NCI-H2196 (cell line): ENCODE results near the gene TBC1D9.

Experiments
- DNase-seq: peaks from one replicate; lab custom pipeline; 2025; ENCODE audit not compliant: unreplicated experiment; lab: John Stamatoyannopoulos, UW

The TBC1D9 gene

DNA sequence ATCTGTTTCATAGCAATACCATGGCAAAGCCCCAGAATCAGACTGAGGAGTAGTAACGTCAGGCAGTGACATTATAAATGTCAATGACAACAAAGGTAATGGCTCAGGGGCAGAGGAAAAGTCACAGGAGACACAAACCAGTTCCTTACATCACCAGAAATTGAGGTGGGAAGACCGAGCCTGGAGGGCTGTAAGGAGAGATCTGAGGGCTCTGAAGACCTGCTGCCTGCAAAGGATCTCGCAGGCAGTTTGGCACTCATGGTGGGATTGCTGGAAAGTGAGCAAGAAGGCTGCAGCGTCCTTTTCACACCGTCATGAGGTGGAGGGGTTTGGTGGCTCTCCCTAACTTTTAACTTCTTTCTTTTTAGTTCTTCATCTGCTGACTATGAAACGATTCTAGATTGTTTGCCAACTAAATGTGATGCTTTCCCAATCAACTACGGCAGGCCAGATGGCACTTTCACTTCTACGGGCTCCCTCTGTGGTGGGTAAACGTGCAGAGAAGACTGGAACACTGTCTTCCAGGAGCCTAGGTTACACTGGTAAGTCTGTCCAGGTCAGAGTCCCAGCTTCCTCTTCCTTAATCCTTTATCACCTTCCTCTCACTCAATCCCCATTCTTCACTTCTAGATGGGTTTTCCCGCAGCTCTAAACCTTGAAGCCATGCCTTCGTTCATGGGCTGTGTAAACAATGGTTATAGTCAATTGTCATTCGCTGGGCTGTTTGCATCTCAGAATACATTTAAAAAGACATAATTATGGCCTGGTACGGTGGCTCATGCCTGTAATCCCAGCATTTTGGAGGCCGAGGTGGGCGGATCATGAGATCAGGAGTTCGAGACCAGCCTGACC lies 58.2 kb downstream of the TBC1D9 start:
- DNase-seq, result no peak

DNA sequence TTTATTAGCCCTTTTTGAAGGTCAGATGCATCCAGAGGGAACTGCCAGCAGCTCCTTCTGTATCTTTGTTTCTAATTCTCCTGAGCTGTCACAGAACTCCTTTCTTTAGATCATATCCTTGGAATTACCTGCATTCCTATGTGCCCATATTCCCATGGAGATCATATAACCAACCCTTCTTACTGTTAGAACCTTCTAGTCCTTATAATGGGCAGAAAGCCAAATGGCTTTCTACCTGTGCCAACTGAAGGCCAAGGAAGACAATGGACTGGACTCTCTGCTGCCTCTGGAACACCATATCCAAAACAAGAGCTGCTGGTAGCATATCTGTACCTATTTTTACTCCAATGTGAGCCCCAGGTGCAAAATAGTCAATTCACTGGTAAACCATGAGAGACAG lies 60.7 kb downstream of the TBC1D9 start:
- no peak for DNase-seq

GRCh38 chr4:140693562-140693961 lies 62.6 kb downstream of the TBC1D9 start:
- DNase-seq, result no peak

- DNase-seq, result no peak
Observed at GRCh38 chr4:140691369-140691768, 64.8 kb downstream of the TBC1D9 start.

- no peak for DNase-seq
Observed at GRCh38 chr4:140690093-140690492, 66.1 kb downstream of the TBC1D9 start.

DNA sequence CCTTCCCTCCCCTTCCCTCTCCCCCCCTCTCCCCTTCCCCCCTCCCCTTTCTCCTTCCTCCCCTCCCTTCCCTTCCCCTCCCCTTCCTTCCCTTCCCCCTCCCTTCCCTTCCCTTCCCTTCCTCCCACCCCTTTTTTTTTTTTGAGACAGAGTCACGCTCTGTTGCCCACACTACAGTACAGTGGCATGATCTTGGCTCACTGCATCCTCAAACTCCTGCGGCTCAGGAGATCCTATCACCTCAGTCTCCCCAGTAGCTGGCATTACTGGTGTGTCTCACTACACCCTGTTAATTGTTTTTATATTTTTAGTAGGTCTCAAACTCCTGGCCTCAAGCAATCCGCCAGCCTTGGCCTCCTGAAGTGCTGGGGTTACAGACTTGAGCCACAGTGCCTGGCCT lies 66.6 kb downstream of the TBC1D9 start:
- DNase-seq, result no peak

DNA sequence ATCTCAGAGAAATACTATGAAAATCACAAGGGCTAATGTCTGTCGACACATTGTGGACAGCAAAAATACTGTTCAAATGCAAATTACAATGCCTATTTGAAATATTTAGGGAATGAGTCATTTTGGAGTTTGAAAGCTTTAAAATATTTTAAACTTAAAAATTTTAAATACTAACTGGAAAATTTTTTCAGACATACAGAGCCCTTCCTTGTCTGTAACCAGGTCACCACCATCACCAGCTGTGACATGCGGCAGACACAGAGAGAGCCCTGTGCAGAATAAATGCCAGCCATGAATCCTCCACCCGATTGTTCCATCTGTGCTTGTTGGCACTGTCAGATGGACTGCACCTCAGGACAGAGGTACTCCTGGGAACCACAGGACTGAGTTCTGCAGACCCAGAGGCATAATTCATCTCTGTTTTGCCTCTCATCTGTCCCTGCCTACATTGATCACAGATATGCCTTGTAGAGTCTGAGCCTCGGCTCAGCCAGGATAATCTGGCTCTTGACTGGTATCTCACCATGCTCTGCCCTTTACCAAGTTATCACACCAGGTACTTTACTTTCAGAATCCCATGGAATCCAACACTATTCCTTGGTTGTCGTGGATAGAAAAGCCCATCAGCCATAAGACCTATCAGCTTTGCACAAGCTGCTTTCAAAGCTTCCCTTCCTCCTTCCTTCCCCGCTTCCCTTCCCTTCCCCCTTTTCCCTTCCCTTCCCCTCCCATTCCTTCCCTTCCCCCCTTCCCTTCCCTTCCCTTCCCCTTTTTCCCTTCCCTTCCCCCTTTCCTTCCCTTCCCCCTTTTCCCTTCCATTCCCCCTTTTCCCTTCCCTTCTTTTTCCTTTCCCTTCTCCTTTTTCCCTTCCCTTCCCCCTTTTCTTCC lies 67.2 kb downstream of the TBC1D9 start:
- no peak for DNase-seq

GRCh38 chr4:140686796-140687195 lies 69.4 kb downstream of the TBC1D9 start:
- DNase-seq, result no peak

DNA sequence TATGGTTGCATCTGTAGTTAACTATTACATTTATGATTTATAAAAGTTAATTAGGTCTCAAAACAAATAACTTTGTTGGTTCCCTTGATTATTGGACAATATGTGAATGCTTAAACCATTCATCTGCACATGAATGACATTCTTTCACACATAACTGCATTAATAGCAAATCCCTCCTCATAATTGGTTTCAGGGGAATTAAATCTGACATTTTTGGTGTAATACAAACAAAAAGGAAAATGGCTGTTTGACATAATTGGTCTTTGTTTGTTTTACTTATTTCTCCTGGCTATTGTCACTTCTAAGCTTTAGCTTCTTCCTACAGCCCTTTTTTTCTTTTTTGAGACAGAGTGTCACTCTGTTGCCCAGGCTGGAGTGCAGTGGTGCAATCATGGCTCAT lies 71.9 kb downstream of the TBC1D9 start:
- DNase-seq, result no peak

DNA sequence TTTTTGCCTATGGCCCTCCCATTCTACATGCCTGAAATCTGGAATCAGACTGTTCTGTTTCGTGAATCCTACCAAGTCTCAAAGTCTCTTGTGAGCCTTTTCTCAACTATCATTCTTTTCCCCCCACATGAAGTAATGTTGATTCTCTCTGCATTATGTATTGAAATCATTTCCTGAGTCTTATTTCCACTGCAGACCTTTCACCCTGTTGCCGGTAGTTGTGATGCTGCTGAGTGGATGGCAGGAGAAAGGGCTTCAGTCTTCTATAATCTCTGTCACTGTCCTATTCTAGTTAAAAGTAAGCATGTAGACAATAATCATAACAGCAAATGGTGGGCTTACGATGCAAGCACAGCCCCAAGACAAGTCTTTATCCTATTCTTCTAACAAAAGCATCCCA lies 75.0 kb downstream of the TBC1D9 start:
- DNase-seq, result no peak

DNA sequence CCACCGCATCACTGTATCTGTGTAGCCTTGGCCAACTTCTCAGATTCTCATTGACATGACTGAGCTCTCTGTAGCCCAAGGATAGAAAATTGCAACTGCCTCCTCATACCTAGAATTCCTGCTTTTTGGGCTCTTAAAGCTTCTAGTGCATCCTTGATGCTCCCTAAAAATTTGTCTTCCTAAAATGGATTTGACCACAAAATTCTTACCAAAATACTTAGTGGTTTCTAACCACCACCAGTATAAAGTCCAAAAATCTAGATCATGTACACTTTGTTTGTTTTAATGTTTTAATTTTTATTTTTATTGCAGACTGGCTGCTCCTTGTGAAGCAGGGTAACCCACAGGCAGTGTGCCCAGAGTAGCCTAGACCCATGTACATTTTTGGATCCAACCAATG lies 75.5 kb downstream of the TBC1D9 start:
- no peak for DNase-seq

GRCh38 chr4:140679576-140679975 lies 76.6 kb downstream of the TBC1D9 start:
- DNase-seq, result no peak

GRCh38 chr4:140675599-140676231 lies 80.5 kb downstream of the TBC1D9 start:
- DNase-seq, result no peak

DNA sequence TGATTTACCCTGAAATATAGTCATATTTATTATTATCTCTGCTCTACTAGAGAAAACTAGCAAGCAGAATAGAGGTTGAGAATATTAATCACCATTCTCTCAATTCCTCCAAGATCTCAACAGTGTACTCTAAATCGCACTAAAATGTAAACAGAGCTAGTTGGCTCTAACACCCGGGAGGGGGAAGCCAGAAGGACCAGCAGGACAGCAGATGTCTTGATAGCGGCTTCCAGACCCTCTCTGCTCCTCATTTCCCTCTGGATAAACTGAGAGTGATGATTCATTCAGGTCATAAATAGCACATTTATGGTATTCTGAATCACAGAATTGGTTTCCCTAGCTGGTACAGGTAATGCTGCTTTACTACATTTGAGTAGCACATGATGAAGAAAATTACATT lies 82.5 kb downstream of the TBC1D9 start:
- no peak for DNase-seq

DNA sequence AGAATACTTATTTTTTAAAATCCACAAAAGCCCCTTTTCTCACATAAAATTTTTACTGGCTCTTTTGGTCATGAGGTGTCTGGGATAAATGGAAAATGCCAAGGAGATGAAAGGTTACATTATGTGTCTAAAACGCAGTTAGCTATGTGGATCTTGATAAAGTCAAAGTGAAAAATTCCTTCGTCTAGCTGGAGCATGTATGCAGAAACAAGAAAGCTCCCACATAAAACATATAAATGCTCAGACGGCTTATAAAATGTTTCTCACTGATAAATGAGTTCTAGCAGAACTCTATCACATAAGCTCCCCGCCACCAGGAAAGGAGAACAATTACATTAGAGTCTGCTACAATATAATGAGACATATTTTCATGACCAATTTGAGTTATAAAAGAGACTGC lies 83.8 kb downstream of the TBC1D9 start:
- no peak for DNase-seq

- no peak for DNase-seq
Observed at GRCh38 chr4:140668111-140668510, 88.1 kb downstream of the TBC1D9 start.

DNA sequence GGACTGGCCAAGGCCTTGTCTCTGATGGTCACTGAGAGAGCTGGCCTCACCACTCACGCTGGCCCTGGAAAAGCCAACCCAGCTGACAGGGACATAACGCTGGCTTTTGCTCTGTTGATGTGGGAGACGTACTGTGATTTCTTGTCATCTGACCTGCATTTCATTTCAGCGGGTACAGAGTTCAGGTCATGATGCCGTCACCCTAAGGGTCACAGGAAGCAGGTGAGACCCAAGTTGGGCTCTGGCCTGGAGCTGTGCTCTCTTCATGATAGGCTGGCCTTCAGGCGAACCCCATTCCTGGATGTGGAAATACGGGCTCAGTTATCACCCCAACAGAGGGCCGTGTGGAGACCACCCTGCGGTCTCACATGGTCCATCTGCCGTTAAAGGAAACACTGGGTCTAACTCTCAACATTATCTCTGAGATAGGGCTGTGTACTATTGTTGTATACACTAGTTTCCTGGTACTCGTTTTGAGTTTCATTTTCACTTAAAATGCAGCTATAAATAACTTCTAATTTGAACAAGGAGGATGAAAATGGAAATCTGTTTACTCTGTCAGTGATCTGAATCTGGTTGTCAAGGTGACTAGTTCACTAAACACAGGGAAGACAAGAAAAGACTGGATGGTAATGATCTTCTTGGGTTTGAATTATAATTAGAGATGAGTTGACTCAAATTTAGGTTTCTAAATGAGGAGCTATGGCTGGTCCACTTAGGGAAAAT lies 89.1 kb downstream of the TBC1D9 start:
- DNase-seq, result peak; percentile 8

DNA sequence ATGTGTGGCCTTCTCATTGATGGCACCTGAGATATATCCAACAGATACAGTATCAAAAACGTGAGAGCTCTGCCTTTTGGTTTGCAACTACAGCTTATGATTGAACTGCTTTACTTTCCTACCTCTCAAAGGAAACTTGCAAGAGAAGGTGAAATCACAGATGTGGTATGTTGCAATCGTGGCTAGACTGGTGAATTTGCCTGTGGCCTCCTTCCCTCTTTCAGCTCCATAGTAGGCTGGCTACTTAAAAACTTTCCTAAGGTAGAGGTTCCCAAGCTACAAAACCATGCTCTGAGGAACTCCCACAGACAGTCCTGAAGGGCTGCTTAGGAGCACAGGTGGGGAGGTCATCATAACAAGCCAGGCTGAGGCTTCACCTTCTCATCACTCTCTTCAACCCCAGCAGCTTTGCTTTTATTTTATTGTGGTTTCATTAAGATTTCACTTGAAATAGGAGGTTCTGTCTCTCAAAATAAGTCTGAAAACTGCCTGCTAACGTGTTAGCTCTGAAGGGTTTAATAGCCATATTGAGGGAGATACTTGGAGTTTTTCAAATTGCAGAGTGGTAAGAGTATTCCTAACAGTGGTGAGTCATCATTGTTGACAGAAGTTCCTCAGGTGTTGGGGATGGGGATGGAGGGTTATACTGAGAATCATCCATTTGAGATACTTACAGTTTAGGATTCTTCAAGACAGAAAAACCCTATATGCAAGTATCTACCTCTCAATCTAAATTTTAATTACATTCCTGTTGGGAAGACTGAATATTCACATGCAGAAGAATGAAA lies 93.9 kb downstream of the TBC1D9 start:
- no peak for DNase-seq

DNA sequence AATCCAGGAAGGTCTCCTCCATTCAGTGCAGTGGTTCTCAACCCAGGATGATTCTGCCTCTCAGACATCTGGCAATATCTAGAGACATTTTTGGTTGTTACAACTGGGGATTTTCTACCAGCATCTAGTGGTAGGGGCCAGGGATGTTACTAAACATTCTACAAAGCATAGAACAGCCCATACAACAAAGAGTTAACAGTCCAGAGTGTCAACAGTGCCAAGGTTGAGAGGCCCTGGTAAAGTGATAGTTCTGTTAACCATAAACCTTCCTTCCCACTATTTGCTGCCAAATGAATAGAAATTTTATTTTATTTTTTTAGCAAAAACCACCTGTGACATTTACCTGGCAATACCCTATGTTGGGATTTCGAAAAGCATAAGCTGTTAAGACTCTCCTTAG lies 94.6 kb downstream of the TBC1D9 start:
- no peak for DNase-seq
